Mucosa of stomach (tissue), 1 donor: Measurements from ENCODE around the gene SLC35F3.

Experiments used
- H3K27me3 ChIP-seq: one replicate; pipeline ENCODE4 v1.7.0; 2013; ENCODE audit warnings: mild to moderate bottlenecking, low read length; ENCODE audit not compliant: control insufficient read depth, insufficient read depth
- H3K36me3 ChIP-seq: one replicate; pipeline ENCODE4 v1.7.0; 2013; ENCODE audit warnings: low read length; ENCODE audit not compliant: control insufficient read depth, insufficient read depth
- H3K4me1 ChIP-seq: one replicate; pipeline ENCODE4 v1.7.0; 2013; ENCODE audit warnings: mild to moderate bottlenecking, low read length; ENCODE audit not compliant: control insufficient read depth, insufficient read depth
- H3K4me3 ChIP-seq: one replicate; pipeline ENCODE4 v1.7.0; 2013; ENCODE audit warnings: low read length
- H3K9ac ChIP-seq: one replicate; pipeline ENCODE4 v1.7.0; 2013; ENCODE audit warnings: mild to moderate bottlenecking, low read length, moderate library complexity
- H3K9me3 ChIP-seq: one replicate; pipeline ENCODE4 v1.7.0; 2013; ENCODE audit warnings: mild to moderate bottlenecking, low read length, moderate library complexity; ENCODE audit not compliant: control insufficient read depth
- donor health status: Pancreatic carcinoma.

Gene SLC35F3

GRCh38 chr1:233946724-233947123 lies 42.2 kb downstream of the SLC35F3 start:
- Histone ChIP-seq H3K27me3 (no peaks in the 10 kb centered on the region), H3K9me3 (no peaks in the 10 kb centered on the region), H3K4me1 (no peaks in the 10 kb centered on the region), H3K4me3 (no peak overlapping the region), H3K9ac (no peak overlapping the region), H3K36me3 (no peaks in the 10 kb centered on the region)

GRCh38 chr1:233951804-233952203 lies 47.3 kb downstream of the SLC35F3 start:
- H3K27me3 ChIP-seq: no peaks in the 10 kb centered on the region
- no peak overlapping the region for H3K9ac ChIP-seq
- no peaks in the 10 kb centered on the region for H3K9me3 ChIP-seq
- no peak overlapping the region for H3K4me3 ChIP-seq
- H3K4me1 ChIP-seq: no peaks in the 10 kb centered on the region
- no peaks in the 10 kb centered on the region for H3K36me3 ChIP-seq

- Histone ChIP-seq H3K4me3 (no peak overlapping the region), H3K9me3 (no peaks in the 10 kb centered on the region), H3K36me3 (no peaks in the 10 kb centered on the region), H3K9ac (no peak overlapping the region), H3K4me1 (no peaks in the 10 kb centered on the region), H3K27me3 (no peaks in the 10 kb centered on the region)
Observed at GRCh38 chr1:233957691-233958090, 53.2 kb downstream of the SLC35F3 start.

- Histone ChIP-seq H3K27me3 (no peaks in the 10 kb centered on the region), H3K4me1 (no peaks in the 10 kb centered on the region), H3K9ac (no peak overlapping the region)
Observed at GRCh38 chr1:233959102-233959501, 54.6 kb downstream of the SLC35F3 start.

GRCh38 chr1:233959971-233960370 lies 55.5 kb downstream of the SLC35F3 start:
- H3K27me3 ChIP-seq: no peaks in the 10 kb centered on the region
- no peak overlapping the region for H3K4me3 ChIP-seq
- no peaks in the 10 kb centered on the region for H3K9me3 ChIP-seq
- H3K36me3 ChIP-seq: no peaks in the 10 kb centered on the region
- no peak overlapping the region for H3K9ac ChIP-seq
- no peaks in the 10 kb centered on the region for H3K4me1 ChIP-seq

More at GRCh38 chr1:233959102-233959501, 54.6 kb downstream of the SLC35F3 start:
- Histone ChIP-seq H3K36me3 (no peaks in the 10 kb centered on the region), H3K9me3 (no peaks in the 10 kb centered on the region), H3K4me3 (no peak overlapping the region)

- Histone ChIP-seq H3K4me1 (no peaks in the 10 kb centered on the region), H3K9ac (no peak overlapping the region), H3K4me3 (no peak overlapping the region), H3K36me3 (no peaks in the 10 kb centered on the region), H3K27me3 (no peaks in the 10 kb centered on the region), H3K9me3 (no peaks in the 10 kb centered on the region)
Observed at GRCh38 chr1:233960386-233960785, 55.9 kb downstream of the SLC35F3 start.

GRCh38 chr1:233962878-233963277 lies 58.4 kb downstream of the SLC35F3 start:
- no peaks in the 10 kb centered on the region for H3K27me3 ChIP-seq
- no peak overlapping the region for H3K9ac ChIP-seq
- H3K9me3 ChIP-seq: no peaks in the 10 kb centered on the region
- no peak overlapping the region for H3K4me3 ChIP-seq
- H3K36me3 ChIP-seq: no peaks in the 10 kb centered on the region
- H3K4me1 ChIP-seq: no peaks in the 10 kb centered on the region

GRCh38 chr1:233965856-233966255 lies 61.4 kb downstream of the SLC35F3 start:
- no peaks in the 10 kb centered on the region for H3K27me3 ChIP-seq
- H3K9me3 ChIP-seq: no peaks in the 10 kb centered on the region
- no peak overlapping the region for H3K9ac ChIP-seq
- H3K4me3 ChIP-seq: no peak overlapping the region
- no peaks in the 10 kb centered on the region for H3K4me1 ChIP-seq
- no peaks in the 10 kb centered on the region for H3K36me3 ChIP-seq

GRCh38 chr1:233971753-233972152 lies 67.3 kb downstream of the SLC35F3 start:
- Histone ChIP-seq H3K27me3 (no peaks in the 10 kb centered on the region), H3K4me3 (no peak overlapping the region), H3K4me1 (no peaks in the 10 kb centered on the region), H3K36me3 (no peaks in the 10 kb centered on the region), H3K9ac (no peak overlapping the region), H3K9me3 (no peaks in the 10 kb centered on the region)

GRCh38 chr1:233972563-233972950 lies 68.1 kb downstream of the SLC35F3 start:
- Histone ChIP-seq H3K4me3 (no peak overlapping the region), H3K9me3 (no peaks in the 10 kb centered on the region), H3K27me3 (no peaks in the 10 kb centered on the region), H3K36me3 (no peaks in the 10 kb centered on the region), H3K4me1 (no peaks in the 10 kb centered on the region), H3K9ac (no peak overlapping the region)

GRCh38 chr1:233972951-233973635 lies 68.6 kb downstream of the SLC35F3 start:
- Histone ChIP-seq H3K36me3 (no peaks in the 10 kb centered on the region), H3K4me3 (no peak overlapping the region), H3K9ac (no peak overlapping the region), H3K9me3 (no peaks in the 10 kb centered on the region), H3K27me3 (no peaks in the 10 kb centered on the region), H3K4me1 (no peaks in the 10 kb centered on the region)

GRCh38 chr1:233975486-233975885 lies 71.0 kb downstream of the SLC35F3 start:
- H3K9ac ChIP-seq: no peak overlapping the region
- H3K36me3 ChIP-seq: no peaks in the 10 kb centered on the region
- H3K27me3 ChIP-seq: no peaks in the 10 kb centered on the region
- H3K4me3 ChIP-seq: no peak overlapping the region
- no peaks in the 10 kb centered on the region for H3K9me3 ChIP-seq
- no peaks in the 10 kb centered on the region for H3K4me1 ChIP-seq
